ENCODE measurements around the gene KICS2.
A peak's percentile ranks its signal among the peaks of the same experiment; 100 is the strongest.
"Not testable (repeated sequence)": the region's sequence is repeated elsewhere in the genome, so short reads cannot be mapped to it uniquely, and the experiment has no call there.

The KICS2 gene

GRCh38 chr12:64212119-64212746 is 9.9 kb downstream of the KICS2 start:
- no peak for DNase-seq

GRCh38 chr12:64207453-64207852 is 14.6 kb downstream of the KICS2 start:
- no peak for DNase-seq

- no peak for DNase-seq
Observed at GRCh38 chr12:64205542-64205941, 16.6 kb downstream of the KICS2 start.

GRCh38 chr12:64203775-64204174 is 18.3 kb downstream of the KICS2 start:
- DNase-seq = no peak

- no peak for DNase-seq
Observed at GRCh38 chr12:64203036-64203435, 19.1 kb downstream of the KICS2 start.

GRCh38 chr12:64195841-64196240 is 26.3 kb downstream of the KICS2 start:
- not testable (repeated sequence) for DNase-seq

- no peak for DNase-seq
Observed at GRCh38 chr12:64194333-64195149, 27.6 kb downstream of the KICS2 start.

- no peak for DNase-seq
Observed at GRCh38 chr12:64193931-64194330, 28.2 kb downstream of the KICS2 start.

- DNase-seq = no peak
Observed at GRCh38 chr12:64192644-64193444, 29.3 kb downstream of the KICS2 start.

- no peak for DNase-seq
Observed at GRCh38 chr12:64190140-64190539, 32.0 kb downstream of the KICS2 start.

- no peak for DNase-seq
Observed at GRCh38 chr12:64189530-64189929, 32.6 kb downstream of the KICS2 start.

- no peak for DNase-seq
Observed at GRCh38 chr12:64187794-64188193, 34.3 kb downstream of the KICS2 start.

- no peak for DNase-seq
Observed at GRCh38 chr12:64187370-64187769, 34.7 kb downstream of the KICS2 start.

- DNase-seq = no peak
Observed at GRCh38 chr12:64186789-64187188, 35.3 kb downstream of the KICS2 start.

- no peak for DNase-seq
Observed at GRCh38 chr12:64184216-64184615, 37.9 kb downstream of the KICS2 start.

- peak in 1 of 2 experiments; percentile 0 for DNase-seq
Observed at GRCh38 chr12:64181430-64182291, 40.4 kb downstream of the KICS2 start.

- DNase-seq = no peak
Observed at GRCh38 chr12:64180951-64181350, 41.1 kb downstream of the KICS2 start.

- DNase-seq = no peak
Observed at GRCh38 chr12:64178122-64178521, 44.0 kb downstream of the KICS2 start.

GRCh38 chr12:64177001-64177400 is 45.1 kb downstream of the KICS2 start:
- DNase-seq = no peak

GRCh38 chr12:64175254-64175945 is 46.7 kb downstream of the KICS2 start:
- no peak for DNase-seq

GRCh38 chr12:64173456-64173855 is 48.6 kb downstream of the KICS2 start:
- no peak for DNase-seq
